ENCODE results near the gene IREB2. TPM values are rescaled to one million over a fixed set of nuclear protein-coding genes. Genes with fewer than 3 reads are reported as not detected.

The IREB2 gene, protein sequence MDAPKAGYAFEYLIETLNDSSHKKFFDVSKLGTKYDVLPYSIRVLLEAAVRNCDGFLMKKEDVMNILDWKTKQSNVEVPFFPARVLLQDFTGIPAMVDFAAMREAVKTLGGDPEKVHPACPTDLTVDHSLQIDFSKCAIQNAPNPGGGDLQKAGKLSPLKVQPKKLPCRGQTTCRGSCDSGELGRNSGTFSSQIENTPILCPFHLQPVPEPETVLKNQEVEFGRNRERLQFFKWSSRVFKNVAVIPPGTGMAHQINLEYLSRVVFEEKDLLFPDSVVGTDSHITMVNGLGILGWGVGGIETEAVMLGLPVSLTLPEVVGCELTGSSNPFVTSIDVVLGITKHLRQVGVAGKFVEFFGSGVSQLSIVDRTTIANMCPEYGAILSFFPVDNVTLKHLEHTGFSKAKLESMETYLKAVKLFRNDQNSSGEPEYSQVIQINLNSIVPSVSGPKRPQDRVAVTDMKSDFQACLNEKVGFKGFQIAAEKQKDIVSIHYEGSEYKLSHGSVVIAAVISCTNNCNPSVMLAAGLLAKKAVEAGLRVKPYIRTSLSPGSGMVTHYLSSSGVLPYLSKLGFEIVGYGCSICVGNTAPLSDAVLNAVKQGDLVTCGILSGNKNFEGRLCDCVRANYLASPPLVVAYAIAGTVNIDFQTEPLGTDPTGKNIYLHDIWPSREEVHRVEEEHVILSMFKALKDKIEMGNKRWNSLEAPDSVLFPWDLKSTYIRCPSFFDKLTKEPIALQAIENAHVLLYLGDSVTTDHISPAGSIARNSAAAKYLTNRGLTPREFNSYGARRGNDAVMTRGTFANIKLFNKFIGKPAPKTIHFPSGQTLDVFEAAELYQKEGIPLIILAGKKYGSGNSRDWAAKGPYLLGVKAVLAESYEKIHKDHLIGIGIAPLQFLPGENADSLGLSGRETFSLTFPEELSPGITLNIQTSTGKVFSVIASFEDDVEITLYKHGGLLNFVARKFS
- total RNA-seq (2014; rRNA removed; shearing (Covaris generic)), result 37.6 and 49.9 TPM in 2 replicates

DNA sequence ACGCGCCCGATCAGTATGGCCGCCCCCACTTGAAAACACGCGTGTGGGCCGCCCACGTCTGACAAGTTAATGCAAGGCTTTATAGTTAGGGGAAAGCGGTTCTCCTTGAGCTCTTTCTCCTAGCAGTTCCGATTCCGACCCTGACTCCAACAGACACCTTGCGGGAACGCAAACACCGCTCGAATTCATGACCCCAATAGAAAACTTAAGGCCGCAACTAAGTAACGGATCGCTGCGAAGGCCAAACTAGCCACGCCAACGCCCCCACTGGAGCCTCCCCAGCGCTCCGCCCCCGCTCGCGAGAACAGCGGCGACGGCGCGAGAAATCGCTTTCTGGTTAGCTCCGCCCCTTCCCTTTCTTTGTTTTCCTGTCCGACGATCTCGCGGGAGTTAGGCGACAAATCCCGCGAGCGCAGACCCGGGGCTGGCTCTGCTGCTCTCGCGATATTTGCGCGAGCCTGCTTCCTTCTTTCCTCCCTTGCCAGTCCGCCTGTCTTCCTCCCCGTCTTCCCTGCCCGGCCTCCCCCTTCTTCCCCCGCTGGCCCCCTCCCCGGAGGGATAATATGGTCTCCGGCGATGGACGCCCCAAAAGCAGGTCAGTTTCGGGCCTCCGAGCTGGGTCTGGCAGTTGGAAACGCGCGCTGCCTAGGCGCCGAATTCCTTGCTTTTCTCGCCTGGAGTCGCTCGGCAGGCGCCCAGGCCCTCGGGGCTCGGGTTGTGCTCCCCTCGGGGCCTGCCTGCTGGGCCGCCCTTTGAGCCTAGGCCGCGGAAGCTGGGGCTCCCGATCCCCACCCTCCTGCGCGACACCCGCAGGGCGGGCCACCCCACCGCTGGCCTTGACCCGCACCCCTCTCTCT lies at the start of gene IREB2:
Gene IREB2 (plus strand): TSS at position 455 of the 857 bp plus-strand sequence. CDS start 122 bp downstream, at position 577.
- Histone ChIP-seq H3K36me3 (replicated peaks; ENCODE audit: control insufficient read depth, insufficient read depth, low read length) (peaks cover 10% of the 10 kb centered on the region), H3K27me3 (ENCODE audit: control insufficient read depth, insufficient read depth, low read length) (no peaks in the 10 kb centered on the region), H3K4me3 (ENCODE audit: insufficient read depth, low read depth, low read length) (peak within 1 kb of the TSS; percentile 96)
- peak; percentile 97 for DNase-seq

GRCh38 chr15:78388865-78389264 lies 49.2 kb upstream of the IREB2 start:
- no peak for DNase-seq
- Histone ChIP-seq H3K36me3 (replicated peaks; ENCODE audit: control insufficient read depth, insufficient read depth, low read length) (no peaks in the 10 kb centered on the region), H3K27me3 (ENCODE audit: control insufficient read depth, insufficient read depth, low read length) (no peaks in the 10 kb centered on the region), H3K4me3 (ENCODE audit: insufficient read depth, low read depth, low read length) (no peak overlapping the region)

DNA sequence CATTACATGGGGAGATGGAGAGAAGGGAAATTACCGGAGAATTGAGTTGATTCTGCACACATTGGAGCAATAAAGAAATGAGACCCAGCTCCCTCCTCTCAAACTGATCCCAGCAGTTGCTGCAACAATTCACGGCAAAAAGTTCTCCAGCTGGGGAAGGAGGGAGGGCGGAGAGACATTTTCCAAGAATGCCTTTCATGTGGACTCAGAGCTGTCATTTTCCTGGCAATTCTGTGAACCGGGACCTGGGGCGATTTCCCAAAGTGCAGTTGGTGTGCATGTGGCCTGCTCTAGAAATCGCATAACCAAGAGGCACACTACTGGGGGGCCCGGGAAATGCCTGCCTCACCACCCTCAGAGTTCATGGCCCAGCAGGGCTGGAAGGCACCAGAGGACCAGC lies 48.7 kb upstream of the IREB2 start:
- DNase-seq, result no peak
- Histone ChIP-seq H3K36me3 (replicated peaks; ENCODE audit: control insufficient read depth, insufficient read depth, low read length) (no peaks in the 10 kb centered on the region), H3K4me3 (ENCODE audit: insufficient read depth, low read depth, low read length) (no peak overlapping the region), H3K27me3 (ENCODE audit: control insufficient read depth, insufficient read depth, low read length) (no peaks in the 10 kb centered on the region)

GRCh38 chr15:78389738-78390137 lies 48.3 kb upstream of the IREB2 start:
- no peak overlapping the region for H3K4me3 ChIP-seq (ENCODE audit: insufficient read depth, low read depth, low read length)
- no peaks in the 10 kb centered on the region for H3K36me3 ChIP-seq (replicated peaks; ENCODE audit: control insufficient read depth, insufficient read depth, low read length)
- DNase-seq, result no peak
- H3K27me3 ChIP-seq (ENCODE audit: control insufficient read depth, insufficient read depth, low read length), result no peaks in the 10 kb centered on the region

GRCh38 chr15:78390242-78390641 lies 47.8 kb upstream of the IREB2 start:
- Histone ChIP-seq H3K27me3 (ENCODE audit: control insufficient read depth, insufficient read depth, low read length) (no peaks in the 10 kb centered on the region), H3K36me3 (replicated peaks; ENCODE audit: control insufficient read depth, insufficient read depth, low read length) (no peaks in the 10 kb centered on the region), H3K4me3 (ENCODE audit: insufficient read depth, low read depth, low read length) (no peak overlapping the region)
- no peak for DNase-seq

- no peak for DNase-seq
- Histone ChIP-seq H3K27me3 (ENCODE audit: control insufficient read depth, insufficient read depth, low read length) (no peaks in the 10 kb centered on the region), H3K4me3 (ENCODE audit: insufficient read depth, low read depth, low read length) (no peak overlapping the region), H3K36me3 (replicated peaks; ENCODE audit: control insufficient read depth, insufficient read depth, low read length) (no peaks in the 10 kb centered on the region)
Observed at GRCh38 chr15:78390826-78391225, 47.2 kb upstream of the IREB2 start.

DNA sequence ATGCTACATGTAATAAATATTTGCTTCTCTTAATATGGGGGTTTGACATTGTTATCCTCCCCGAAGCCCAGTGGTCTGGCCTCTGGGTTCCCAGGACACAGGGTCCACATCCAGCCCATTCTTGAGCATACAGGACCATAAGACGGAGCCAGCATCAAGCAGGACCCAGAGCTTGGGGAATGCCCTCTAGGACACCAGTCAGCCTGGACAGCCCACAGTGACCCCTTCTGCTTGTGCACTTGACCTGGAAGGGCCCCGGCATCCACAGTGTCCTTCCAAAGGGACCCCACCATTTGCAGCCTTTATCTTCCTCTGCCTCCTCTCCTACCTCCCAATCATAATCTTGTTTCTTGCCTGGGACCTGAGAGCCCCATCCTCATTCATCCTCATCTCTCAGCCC lies 46.2 kb upstream of the IREB2 start:
- H3K27me3 ChIP-seq (ENCODE audit: control insufficient read depth, insufficient read depth, low read length), result no peaks in the 10 kb centered on the region
- H3K4me3 ChIP-seq (ENCODE audit: insufficient read depth, low read depth, low read length), result no peak overlapping the region
- H3K36me3 ChIP-seq (replicated peaks; ENCODE audit: control insufficient read depth, insufficient read depth, low read length), result no peaks in the 10 kb centered on the region
- DNase-seq, result no peak

DNA sequence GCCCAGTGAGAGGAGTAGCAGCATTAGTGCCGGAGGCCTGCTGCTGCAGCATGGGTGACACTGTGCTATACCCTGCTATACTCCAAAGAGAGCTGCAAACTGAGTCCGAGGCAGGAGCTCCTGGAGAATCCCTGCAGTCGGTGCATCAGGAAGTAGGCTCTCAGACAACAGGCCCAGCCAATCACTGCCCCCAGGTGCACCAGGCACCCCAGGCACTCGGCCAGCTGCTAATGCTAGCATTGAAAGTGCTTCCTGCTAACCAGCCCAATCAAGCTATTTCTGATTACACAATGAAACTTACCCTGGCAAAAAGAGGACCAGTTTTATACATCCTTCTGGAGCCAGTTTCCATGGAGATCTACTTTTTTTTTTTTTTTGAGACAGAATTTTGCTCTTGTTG lies 45.6 kb upstream of the IREB2 start:
- H3K4me3 ChIP-seq (ENCODE audit: insufficient read depth, low read depth, low read length), result no peak overlapping the region
- no peaks in the 10 kb centered on the region for H3K36me3 ChIP-seq (replicated peaks; ENCODE audit: control insufficient read depth, insufficient read depth, low read length)
- no peaks in the 10 kb centered on the region for H3K27me3 ChIP-seq (ENCODE audit: control insufficient read depth, insufficient read depth, low read length)
- DNase-seq, result no peak

GRCh38 chr15:78393137-78393536 lies 44.9 kb upstream of the IREB2 start:
- H3K36me3 ChIP-seq (replicated peaks; ENCODE audit: control insufficient read depth, insufficient read depth, low read length), result no peaks in the 10 kb centered on the region
- DNase-seq, result no peak
- no peak overlapping the region for H3K4me3 ChIP-seq (ENCODE audit: insufficient read depth, low read depth, low read length)
- no peaks in the 10 kb centered on the region for H3K27me3 ChIP-seq (ENCODE audit: control insufficient read depth, insufficient read depth, low read length)

DNA sequence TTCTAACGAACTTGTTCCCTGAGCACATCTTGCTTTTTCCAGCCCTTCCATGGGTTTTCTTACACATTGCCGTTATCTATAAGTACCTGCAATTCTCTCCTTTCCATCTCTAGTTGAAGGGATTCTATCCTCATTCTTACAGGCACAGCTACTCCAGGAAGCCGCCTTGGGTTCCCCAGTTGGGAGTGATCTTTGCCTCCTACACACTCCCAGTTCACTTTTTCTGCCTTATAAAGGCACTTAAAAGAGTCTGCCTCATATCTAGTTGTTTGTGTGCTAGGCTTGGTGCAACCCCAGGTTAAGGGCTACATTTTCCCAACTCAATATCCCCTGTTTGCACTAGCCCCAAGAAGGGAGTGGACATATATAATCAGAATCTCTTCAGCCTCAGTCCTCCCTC lies 44.0 kb upstream of the IREB2 start:
- no peaks in the 10 kb centered on the region for H3K36me3 ChIP-seq (replicated peaks; ENCODE audit: control insufficient read depth, insufficient read depth, low read length)
- H3K4me3 ChIP-seq (ENCODE audit: insufficient read depth, low read depth, low read length), result no peak overlapping the region
- DNase-seq, result no peak
- no peaks in the 10 kb centered on the region for H3K27me3 ChIP-seq (ENCODE audit: control insufficient read depth, insufficient read depth, low read length)

DNA sequence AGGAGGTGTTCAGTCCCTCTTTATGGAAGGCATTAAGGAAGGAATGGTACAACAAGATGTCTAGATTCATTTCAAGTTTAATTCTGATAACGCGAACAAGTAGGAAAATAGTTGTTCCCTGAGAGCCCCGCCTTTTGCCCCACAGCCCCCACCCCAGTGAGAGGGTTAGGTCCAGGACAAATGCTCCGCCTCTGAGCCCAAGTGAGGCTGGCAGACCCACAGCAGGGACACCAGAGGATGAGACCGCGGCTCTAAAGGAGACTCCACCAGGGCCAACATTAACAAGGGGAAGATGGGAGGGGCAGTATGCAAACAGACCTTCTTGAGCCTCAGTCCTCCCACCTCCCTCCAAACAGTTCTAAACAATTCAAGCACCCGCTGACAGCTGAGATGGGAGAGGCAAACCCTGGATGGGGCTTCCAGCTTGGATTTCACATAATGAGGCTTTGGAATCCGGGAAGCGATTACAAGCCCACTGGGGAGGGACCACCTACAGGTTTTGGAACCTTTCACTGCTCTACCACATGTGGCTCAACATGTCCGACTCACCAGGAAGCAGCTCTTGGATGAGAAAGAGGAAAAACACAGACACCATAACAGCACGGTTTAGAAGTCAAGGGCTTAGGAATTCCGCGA lies 42.9 kb upstream of the IREB2 start:
- Histone ChIP-seq H3K27me3 (ENCODE audit: control insufficient read depth, insufficient read depth, low read length) (no peaks in the 10 kb centered on the region), H3K4me3 (ENCODE audit: insufficient read depth, low read depth, low read length) (no peak overlapping the region), H3K36me3 (replicated peaks; ENCODE audit: control insufficient read depth, insufficient read depth, low read length) (no peaks in the 10 kb centered on the region)
- peak; percentile 80 for DNase-seq

GRCh38 chr15:78396186-78396814 lies 41.7 kb upstream of the IREB2 start:
- no peaks in the 10 kb centered on the region for H3K36me3 ChIP-seq (replicated peaks; ENCODE audit: control insufficient read depth, insufficient read depth, low read length)
- no peak for DNase-seq
- H3K27me3 ChIP-seq (ENCODE audit: control insufficient read depth, insufficient read depth, low read length), result no peaks in the 10 kb centered on the region
- no peak overlapping the region for H3K4me3 ChIP-seq (ENCODE audit: insufficient read depth, low read depth, low read length)

- Histone ChIP-seq H3K4me3 (ENCODE audit: insufficient read depth, low read depth, low read length) (no peak overlapping the region), H3K36me3 (replicated peaks; ENCODE audit: control insufficient read depth, insufficient read depth, low read length) (no peaks in the 10 kb centered on the region), H3K27me3 (ENCODE audit: control insufficient read depth, insufficient read depth, low read length) (no peaks in the 10 kb centered on the region)
- DNase-seq, result peak; percentile 72
Observed at GRCh38 chr15:78396976-78397375, 41.0 kb upstream of the IREB2 start.

All from H7 (cell line).